Pancreas (tissue), 10 donors: Measurements from ENCODE around the gene XPOT. TPM values are rescaled to one million over a fixed set of nuclear protein-coding genes. Genes with fewer than 3 reads are reported as not detected.

Experiments used
- ATAC-seq, 4 donors: fragments of 200-7000 bp; cut with Tn5 transposase; one replicate each; pipeline versions ENCODE4 v1.8.0 to v1.9.1; 2020; ENCODE audit warnings: mild to moderate bottlenecking in 4 of 4, moderate library complexity in 4 of 4
- DNase-seq, 6 donors: peaks; one replicate each; pipeline ENCODE4 v3.0.0-alpha.2; 2020
- FAIRE-seq: peaks from 2 replicates; lab custom pipeline; 2012; peaks lifted over from hg19 to GRCh38; lab: Jason Lieb, UNC
- H3K27ac ChIP-seq, 4 donors: fragments of 200-600 bp; sonication (generic); 1 replicate in 3 of 4; 2 replicates in 1 of 4; pipeline versions ENCODE4 v1.5.0 to v1.8.0; 2020
- H3K27me3 ChIP-seq, 4 donors: fragments of 200-600 bp; one replicate each; pipeline ENCODE4 v1.8.0; 2021
- H3K36me3 ChIP-seq, 3 donors: fragments of 200-600 bp; sonication (generic) in 1 of 3; one replicate each; pipeline versions ENCODE4 v1.5.0 to v1.8.0; 2020 to 2021
- H3K4me1 ChIP-seq, 3 donors: fragments of 200-600 bp; one replicate each; pipeline ENCODE4 v1.8.0; 2021
- H3K4me3 ChIP-seq, 4 donors: fragments of 200-600 bp; sonication (generic) in 2 of 4; one replicate each; pipeline versions ENCODE4 v1.5.0 to v1.8.0; 2020 to 2021
- H3K9me3 ChIP-seq, 4 donors: fragments of 200-600 bp; one replicate each; pipeline ENCODE4 v1.8.0; 2021
- WGBS, 2 donors: extraction: QIAGEN DNeasy Blood & Tissue Kit; methylation state at CpG; one replicate each; pipeline ENCODE4 v1.1.7; 2013; 5-methylcytosine and 5-hydroxymethylcytosine counted together
- intact Hi-C, 3 donors: fragments of 100-400 bp; cut with DNase I; formaldehyde crosslinking; loops; one replicate each; pipeline versions ENCODE4 v1.11.1 to v1.14.2; 2022
- polyA plus RNA-seq, 2 donors: library from polyadenylated mRNA; stranded (reverse); fragments of 200-250 nt; gene quantifications; one replicate each; pipeline ENCODE4 v1.2.3, GENCODE V29; 2013
- total RNA-seq, 6 donors: library from RNA; stranded (reverse); fragmentation: NEBNext Ultra II Directional in 4 of 6; extraction: Animal tissue kit (Norgen Biotek cat#: 25700) in 4 of 6; gene quantifications; one replicate each; pipeline versions ENCODE4 v1.2.1 to v1.2.4, GENCODE V29; 2021 to 2023
- TF ChIP-seq, protein P1 (sequence below), 4 donors: fragments of 200-600 bp; sonication (generic) in 3 of 4; IDR thresholded peaks; one replicate each; pipeline versions ENCODE4 v1.5.0 to v1.8.0; 2021; ENCODE audit warnings: antibody characterized with exemption in 4 of 4
- donor health status: healthy with polysubstance abuse.
- donor health status: DM: no; HTN: no; CAD: no; lungs with moderate emphysema.
- donor health status: DM: no; HTN: no; CAD: no.
- donor health status: control.
- donor health status: control.
- donor health status: Bipolar disorder and iron deficiency.
- donor health status: DM: yes; HTN: yes; CAD: no.
- donor health status: DM: no; HTN: no; CAD: no.
- donor health status: DM: no; HTN: no; CAD: no.
- donor health status: DM: yes; HTN: yes; CAD: no.

Gene XPOT
- total and polyA plus RNA-seq, 8 donors, result 10.7 to 76.1 (median 27.9) TPM

DNA sequence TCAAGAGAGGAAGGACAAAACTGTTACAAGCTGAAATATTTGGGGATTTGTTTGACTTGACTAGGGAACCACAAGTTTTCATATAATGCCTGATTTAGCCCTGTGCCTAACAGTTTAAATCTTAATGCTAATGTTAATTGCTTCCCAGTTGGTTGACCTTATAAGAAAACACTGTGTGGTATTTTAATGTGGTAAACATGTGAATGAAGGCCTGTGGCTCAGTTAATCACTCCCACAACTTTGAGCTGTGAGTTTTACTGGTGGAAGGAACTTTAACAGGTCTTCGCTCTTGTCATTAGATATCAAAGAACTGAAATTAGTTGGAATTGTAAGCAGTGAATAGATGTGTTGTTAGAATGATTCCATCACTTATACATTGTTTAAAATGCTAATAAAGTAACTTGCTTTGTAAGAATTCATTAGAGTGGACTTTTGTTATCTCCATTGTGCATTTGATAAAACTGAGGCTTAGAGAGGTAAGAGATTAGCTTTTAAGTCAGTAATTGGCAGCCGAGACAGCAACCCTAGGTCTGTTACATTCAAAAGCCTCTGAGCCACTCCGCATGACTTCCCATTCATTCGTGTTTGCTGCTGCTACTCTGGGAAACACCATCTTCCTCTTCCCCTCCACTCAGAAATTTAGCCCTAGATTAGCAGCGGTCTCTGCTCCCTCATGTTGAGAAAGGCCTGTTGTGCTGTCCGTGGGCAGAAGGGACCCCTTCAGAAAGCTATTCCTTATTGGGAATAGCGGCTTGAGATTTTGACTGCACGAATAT, 46.7 kb downstream of the XPOT start:
- no peak for DNase-seq
- peak in 2 of 4 donors; percentile 12 to 39 for ATAC-seq

DNA sequence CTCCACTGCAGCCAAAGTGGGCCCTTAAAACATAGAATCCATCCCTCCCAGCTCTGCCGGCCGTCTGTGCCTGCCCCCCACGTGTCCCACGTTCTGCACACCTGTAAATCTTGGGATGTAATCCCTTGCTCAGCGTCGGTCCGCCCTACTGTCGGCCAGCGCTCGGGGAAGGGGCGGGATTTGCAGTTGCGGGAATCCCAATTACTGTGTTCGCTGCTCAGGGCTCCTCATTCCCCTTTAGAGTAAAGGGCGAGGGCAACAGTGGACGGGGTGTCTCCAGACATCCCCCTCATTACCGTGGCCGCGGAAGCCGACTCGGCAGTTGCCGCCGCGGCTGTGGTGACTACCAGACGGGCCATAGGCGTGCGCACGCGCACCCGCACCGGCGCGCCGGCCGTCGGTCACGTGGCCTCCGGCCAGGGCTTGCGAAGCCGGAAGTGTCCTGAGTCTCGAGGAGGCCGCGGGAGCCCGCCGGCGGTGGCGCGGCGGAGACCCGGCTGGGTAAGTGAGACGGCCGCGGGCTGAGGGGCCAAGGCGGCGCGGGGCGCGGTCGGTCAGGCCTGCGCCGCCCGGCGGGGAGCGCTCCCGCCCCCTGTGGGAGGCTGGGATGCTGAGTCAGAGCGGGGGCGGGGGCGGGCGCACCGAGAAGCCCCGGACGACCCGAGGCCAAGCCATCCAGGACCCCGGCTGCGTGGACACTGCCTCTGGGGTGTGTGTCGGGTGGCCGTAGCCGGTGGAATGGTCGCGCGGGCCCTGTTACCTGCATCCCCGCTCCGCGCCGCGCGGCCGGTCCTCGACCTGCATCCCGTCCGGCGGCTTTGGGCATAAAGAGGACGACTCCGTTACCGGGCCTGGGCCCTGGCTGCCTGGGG, 47.7 kb downstream of the XPOT start, which contains the start of gene TBK1:
Gene TBK1 (plus strand): TSS at position 434 of the 872 bp plus-strand sequence. CDS start 3,751 bp downstream, outside the sequence.
- no peak for FAIRE-seq

More for the DNA sequence above, 46.7 kb downstream of the XPOT start:
- WGBS, 2 donors, result 22 to 23% methylated on average over 8 of the region's 8 CpGs
- H3K4me3 ChIP-seq, result peak overlapping the region in 2 of 4 donors; percentile 98
- H3K4me1 ChIP-seq, result no peaks in the 10 kb centered on the region
- no peaks in the 10 kb centered on the region for H3K9me3 ChIP-seq
- no peak for FAIRE-seq
- intact Hi-C loops, result no loop called here
- TF ChIP-seq, protein P1, sequence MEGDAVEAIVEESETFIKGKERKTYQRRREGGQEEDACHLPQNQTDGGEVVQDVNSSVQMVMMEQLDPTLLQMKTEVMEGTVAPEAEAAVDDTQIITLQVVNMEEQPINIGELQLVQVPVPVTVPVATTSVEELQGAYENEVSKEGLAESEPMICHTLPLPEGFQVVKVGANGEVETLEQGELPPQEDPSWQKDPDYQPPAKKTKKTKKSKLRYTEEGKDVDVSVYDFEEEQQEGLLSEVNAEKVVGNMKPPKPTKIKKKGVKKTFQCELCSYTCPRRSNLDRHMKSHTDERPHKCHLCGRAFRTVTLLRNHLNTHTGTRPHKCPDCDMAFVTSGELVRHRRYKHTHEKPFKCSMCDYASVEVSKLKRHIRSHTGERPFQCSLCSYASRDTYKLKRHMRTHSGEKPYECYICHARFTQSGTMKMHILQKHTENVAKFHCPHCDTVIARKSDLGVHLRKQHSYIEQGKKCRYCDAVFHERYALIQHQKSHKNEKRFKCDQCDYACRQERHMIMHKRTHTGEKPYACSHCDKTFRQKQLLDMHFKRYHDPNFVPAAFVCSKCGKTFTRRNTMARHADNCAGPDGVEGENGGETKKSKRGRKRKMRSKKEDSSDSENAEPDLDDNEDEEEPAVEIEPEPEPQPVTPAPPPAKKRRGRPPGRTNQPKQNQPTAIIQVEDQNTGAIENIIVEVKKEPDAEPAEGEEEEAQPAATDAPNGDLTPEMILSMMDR (IDR thresholded peaks at IDR 0.05), result no peak
- no peaks in the 10 kb centered on the region for H3K27me3 ChIP-seq
- H3K27ac ChIP-seq, result peak overlapping the region in 1 of 4 donors; percentile 95
- peaks cover 0 to 14% (median 0%) of the 10 kb centered on the region in 3 donors for H3K36me3 ChIP-seq

DNA sequence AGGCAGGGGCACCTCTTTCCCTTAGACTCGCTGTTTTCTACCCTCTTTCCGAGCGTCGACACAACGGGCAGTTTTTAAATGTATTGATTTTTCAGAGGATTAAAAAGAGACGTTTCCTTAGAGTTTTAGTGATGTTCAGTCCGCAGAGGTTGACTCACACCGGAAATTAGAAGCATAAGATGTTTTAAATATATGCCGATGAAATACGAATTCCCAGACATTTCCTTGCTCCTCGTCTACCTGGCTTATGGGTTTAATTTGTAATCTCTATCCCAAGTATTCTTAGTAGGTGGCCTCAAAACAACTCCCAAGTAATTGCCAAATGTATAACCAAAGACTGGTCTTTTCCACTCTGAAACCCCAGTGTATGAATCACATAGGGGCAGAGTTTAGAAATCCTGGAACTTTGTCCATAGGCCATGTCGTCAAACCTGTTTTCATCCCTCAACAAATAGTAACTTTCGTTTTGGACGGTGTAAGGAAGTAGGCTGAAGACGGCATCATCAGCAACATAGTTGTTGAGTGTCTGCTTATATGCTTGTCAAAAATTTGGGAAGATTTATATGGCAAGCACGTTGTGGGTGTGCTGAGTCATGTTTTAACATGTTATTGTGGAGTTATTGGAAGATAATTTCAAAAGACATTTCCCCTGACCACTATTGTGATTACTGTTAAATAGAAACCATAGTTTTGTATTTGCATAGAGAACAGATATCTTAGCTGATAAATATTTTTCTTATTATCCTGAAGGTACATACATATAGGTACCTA, 48.6 kb downstream of the XPOT start:
- DNase-seq (peak in 1 of 6 donors; percentile 32), FAIRE-seq (no peak), ATAC-seq (peak; percentile 38 to 75 (median 50))
- intact Hi-C loops, result no loop called here
- Histone ChIP-seq H3K9me3 (no peaks in the 10 kb centered on the region), H3K27me3 (no peaks in the 10 kb centered on the region), H3K36me3 (no peaks in the 10 kb centered on the region), H3K4me1 (no peaks in the 10 kb centered on the region), H3K4me3 (peak overlapping the region; percentile 96 to 98 (median 97)), H3K27ac (peak overlapping the region; percentile 84 to 95 (median 90))
- TF ChIP-seq, protein P1 (IDR thresholded peaks at IDR 0.05), result no peak
- WGBS, 2 donors, result 0% methylated on average over 16 of the region's 16 CpGs

More for the DNA sequence above, 47.7 kb downstream of the XPOT start, which contains the start of gene TBK1:
- H3K27ac ChIP-seq, result peak within 1 kb of the TSS; percentile 84 to 95 (median 90)
- TF ChIP-seq, protein P1 (IDR thresholded peaks at IDR 0.05), result peak in 1 of 4 donors; percentile 12
- H3K4me1 ChIP-seq, result no peaks in the 10 kb centered on the region
- ATAC-seq (peak; percentile 94 to 97 (median 96)), DNase-seq (peak; percentile 87 to 97 (median 92))
- peaks cover 0 to 4% (median 0%) of the 10 kb centered on the region in 3 donors for H3K36me3 ChIP-seq
- 0 to 1% methylated on average over 60 to 94 of the region's 94 CpGs for WGBS, 2 donors
- H3K9me3 ChIP-seq, result no peaks in the 10 kb centered on the region
- intact Hi-C loops, result no loop called here
- H3K4me3 ChIP-seq, result peak within 1 kb of the TSS; percentile 96 to 98 (median 97)
- H3K27me3 ChIP-seq, result no peaks in the 10 kb centered on the region

DNA sequence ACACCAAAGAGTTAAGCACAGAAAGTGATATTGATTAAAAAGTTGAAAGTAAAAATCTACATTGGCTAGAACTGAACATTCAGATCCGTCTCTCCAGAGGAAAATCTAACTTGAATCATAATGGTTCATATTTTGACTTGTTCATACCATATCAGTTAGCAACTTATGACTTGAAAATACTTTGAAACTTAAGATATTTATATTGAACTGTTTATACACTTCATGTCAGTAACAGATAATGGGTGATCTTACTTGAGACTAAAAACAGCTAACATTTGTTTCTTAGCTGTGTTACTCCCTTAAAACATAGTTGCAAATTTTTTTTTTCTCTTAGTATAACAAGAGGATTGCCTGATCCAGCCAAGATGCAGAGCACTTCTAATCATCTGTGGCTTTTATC, 51.3 kb downstream of the XPOT start:
- ATAC-seq, result no peak
- H3K27ac ChIP-seq, result no peak overlapping the region

More for the DNA sequence above, 51.3 kb downstream of the XPOT start:
- TF ChIP-seq, protein P1 (IDR thresholded peaks at IDR 0.05), result no peak
- intact Hi-C loops, result no loop called here
- no peaks in the 10 kb centered on the region for H3K27me3 ChIP-seq
- FAIRE-seq (no peak), DNase-seq (no peak)
- H3K9me3 ChIP-seq, result no peaks in the 10 kb centered on the region
- H3K4me3 ChIP-seq, result no peak overlapping the region
- H3K36me3 ChIP-seq, result no peaks in the 10 kb centered on the region
- 78 to 79% methylated on average over 1 of the region's 1 CpG for WGBS, 2 donors
- H3K4me1 ChIP-seq, result peaks cover 0 to 6% (median 0%) of the 10 kb centered on the region in 3 donors
